GM19463 (cell line): ENCODE results near the gene GABRA6.
A peak's percentile ranks its signal among the peaks of the same experiment; 100 is the strongest.
"Not testable (repeated sequence)": the region's sequence is repeated elsewhere in the genome, so short reads cannot be mapped to it uniquely, and the experiment has no call there.

Experiments used
- ATAC-seq: cut with Tn5 transposase; IDR thresholded peaks from one replicate; pipeline ENCODE4 v1.9.1; 2021; ENCODE audit warnings: mild to moderate bottlenecking, moderate library complexity; ENCODE audit not compliant: unreplicated experiment

The GABRA6 gene

DNA sequence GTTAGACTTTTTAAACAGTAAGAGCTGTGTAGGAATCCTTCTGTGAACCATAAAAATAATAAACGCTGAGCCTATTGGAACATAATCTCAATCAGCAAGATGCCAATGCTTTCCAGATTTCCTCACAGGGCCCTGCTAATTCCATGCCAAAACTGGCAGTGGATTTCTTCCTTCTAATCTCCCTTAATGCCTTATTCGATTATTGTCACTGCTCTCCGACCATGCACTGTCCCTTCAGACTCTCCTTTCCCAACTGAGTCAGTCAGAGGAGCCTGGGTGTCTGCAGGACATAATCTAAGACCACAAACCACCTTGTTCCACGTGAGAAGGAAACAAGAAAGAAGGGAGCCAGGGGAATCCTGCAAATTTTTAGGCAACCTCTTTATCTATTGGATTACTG lies at the start of gene GABRA6:
TSS of gene GABRA6 (plus strand) at position 261 of the 400 bp plus-strand sequence. CDS start 269 bp downstream, outside the sequence.
- no peak for ATAC-seq

DNA sequence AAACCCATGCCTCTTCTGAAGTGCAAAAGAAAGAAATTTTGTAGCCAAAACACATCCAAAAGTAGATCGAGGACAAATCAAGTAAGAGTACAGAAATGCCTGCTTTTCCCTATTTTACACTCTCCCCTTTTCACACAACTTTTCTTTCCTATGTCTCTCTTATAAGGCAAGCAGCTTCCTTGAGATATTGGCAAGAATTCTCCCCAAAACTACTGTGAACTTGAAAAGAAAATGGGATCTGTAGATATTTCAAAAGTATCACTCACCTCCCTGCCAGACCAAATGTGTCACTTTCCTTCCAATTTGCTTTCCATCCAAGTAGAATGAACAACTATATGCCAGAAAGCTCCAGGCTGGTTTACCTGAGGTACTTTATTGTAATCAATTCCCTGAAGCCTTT lies 47.9 kb upstream of the GABRA6 start:
- no peak for ATAC-seq

DNA sequence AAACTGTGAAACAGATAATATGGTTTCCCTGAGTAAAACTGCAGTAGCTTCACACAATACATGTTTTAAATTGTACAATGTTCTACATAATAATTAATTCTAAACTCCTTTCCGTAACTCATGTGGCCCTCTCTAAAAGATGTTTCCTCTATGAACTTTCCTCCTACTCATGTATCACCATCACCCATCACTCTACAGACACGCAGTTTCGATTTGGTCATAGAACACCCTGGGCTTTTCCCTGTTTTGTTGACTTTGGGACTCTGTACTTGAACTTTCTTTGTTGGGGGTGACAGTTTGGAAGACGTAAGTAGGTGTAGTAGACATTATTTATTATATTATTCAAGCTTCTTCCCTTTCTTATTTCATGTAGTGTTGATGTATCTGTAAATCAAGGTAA lies 44.1 kb upstream of the GABRA6 start:
- ATAC-seq = no peak

DNA sequence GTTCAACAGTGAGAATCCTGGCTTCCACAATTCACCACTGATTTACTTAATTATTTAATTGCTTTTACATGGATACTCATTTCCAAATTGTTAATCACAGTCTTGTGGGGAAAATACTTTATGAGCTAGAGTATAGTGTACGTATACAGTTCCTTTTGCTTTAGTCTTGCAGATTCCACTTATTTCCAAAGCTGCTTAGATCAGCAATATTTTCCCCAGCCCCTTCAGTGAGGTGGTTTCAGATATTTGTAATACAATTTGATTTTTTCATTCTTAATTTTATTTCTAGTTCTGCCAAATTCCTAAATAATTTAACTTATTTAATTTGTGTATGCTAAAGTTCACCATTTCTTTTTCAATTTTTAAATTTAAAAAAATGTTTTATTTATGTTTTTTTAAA lies 40.3 kb upstream of the GABRA6 start:
- ATAC-seq = no peak

DNA sequence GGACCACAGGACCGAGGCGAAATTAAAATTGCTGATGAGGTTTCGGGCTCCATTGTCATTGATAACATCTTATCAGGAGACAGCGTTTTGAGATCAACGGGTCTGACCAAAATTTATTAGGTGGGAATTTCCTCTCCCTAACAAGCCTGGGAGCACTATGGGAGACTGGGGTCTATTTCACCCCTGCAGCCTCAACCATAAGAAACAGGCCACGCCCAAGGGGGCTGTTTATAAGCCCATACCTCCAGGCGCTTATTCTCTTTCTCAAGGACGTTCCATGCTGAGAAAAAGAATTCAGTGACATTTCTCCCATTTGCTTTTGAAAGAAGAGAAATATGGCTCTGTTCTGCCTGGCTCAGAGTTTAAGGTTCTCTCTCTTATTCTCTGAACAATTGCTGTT lies 33.6 kb upstream of the GABRA6 start:
- not testable (repeated sequence) for ATAC-seq

DNA sequence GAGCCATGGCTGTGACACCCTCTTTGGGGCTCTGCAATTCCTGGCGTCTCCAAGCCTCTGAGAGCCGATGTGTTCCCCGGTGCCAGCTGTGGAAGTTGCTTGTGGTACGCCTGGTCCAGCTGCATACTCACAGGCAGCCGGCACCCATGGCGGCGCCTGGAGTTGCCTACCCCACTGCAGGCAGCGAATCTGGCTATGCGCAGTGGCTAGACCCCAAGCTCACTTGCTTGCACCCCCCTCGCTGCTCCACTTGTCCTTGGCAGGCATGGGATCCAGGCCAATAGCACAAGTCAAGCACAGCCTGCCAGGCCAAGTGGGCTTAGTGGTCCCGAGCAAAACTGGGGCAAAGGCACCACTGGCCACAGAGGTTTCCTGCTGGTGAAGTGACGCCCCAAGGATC lies 24.7 kb upstream of the GABRA6 start:
- ATAC-seq = no peak

DNA sequence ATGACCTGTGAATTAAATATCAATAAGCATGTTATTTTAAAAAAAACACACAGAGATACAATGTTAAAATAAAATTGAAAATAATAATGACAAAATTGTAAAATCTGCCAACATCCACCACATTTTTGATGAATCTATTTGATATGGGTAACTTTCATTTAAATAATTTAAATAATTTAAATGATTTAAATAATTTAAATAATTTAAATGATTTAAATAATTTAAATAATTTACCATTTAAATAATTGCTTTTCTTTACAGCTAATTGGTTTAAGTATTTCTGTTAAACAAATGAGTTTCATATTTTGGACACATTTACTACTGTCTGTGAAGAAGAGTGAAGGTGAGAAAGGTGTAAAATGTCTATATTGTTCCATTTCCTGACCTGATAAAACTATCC lies 22.1 kb upstream of the GABRA6 start:
- no peak for ATAC-seq

DNA sequence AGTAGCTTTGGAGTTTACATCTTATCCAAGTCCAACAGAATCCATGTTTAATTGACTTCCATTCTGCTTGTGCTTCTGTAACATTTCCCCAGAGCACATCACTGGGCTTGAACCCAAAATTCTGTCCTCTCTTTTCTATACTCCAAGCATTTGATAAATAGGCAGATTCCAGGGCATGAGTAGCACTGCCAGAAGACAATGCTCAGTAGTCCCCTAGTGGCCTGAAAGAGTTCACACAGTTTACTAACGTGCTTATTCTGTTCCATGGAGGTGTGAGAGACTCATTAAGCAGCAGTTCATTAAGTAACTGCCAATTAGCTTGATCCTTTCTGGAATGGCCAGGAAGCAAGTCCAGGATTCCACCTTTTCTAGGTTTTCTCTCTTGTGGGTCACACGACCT lies 9.4 kb upstream of the GABRA6 start:
- peak; percentile 80 for ATAC-seq

DNA sequence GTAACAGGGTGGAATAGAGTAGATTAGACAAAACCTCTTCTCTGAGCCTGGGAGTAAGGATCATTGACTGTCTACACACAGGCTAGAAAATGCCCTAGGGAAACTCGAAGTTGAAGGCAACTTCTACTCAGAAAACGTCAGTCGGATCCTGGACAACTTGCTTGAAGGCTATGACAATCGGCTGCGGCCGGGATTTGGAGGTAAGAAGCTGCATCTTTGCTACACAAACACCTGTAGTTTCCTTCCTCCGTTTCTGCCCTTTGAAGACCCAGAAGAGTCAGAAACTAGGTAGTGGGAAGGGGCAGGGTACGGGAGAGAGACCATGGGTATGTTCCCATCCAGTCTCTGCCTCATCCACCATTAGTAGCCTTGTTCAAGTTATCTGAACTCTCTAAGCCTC lies 628 bp downstream of the GABRA6 start:
- no peak for ATAC-seq

DNA sequence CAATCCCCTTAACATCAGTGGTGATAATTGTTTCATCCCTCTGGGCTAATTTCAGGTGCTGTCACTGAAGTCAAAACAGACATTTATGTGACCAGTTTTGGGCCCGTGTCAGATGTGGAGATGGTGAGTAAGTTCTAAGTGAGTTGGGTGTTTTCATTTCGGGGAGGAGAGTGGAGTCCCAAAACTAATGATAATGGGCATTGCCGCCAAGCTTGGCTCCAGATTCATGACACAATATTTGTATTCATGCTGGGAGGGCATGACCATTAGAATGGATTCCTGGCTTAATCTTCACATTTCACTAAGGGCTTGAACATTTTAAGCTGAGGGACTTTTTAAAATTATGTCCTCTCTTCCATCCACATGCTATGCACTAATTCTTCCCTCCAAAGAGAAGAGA lies 1.4 kb downstream of the GABRA6 start:
- no peak for ATAC-seq

DNA sequence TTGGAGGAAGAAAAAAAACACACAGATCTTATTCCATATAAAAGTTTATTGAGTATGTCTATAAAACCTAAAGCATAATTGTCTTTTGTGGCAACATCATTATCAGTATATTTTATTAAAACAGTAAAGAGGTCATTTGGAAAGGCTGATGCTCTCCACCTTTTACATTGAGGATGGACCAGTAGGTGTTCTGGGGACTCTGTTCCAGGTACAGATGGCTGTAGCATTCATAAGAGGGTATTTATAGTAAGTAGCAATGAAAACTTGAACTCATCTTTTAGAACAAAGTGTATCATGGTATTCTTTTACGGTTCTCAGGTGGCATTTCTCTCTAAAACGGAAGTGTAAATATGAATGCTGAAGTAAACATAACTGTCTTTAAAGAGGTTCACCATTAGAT lies 1.8 kb downstream of the GABRA6 start:
- no peak for ATAC-seq

DNA sequence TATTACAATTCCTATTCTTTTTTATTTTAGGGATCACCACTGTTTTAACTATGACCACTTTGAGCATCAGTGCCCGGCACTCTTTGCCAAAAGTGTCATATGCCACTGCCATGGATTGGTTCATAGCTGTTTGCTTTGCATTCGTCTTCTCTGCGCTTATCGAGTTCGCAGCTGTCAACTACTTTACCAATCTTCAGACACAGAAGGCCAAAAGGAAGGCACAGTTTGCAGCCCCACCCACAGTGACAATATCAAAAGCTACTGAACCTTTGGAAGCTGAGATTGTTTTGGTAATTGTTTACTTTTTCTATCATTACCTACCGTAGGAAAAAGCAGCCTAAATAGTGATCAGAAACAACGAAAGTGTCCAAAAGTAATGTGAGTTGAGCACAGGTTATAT lies 6.4 kb downstream of the GABRA6 start:
- no peak for ATAC-seq

DNA sequence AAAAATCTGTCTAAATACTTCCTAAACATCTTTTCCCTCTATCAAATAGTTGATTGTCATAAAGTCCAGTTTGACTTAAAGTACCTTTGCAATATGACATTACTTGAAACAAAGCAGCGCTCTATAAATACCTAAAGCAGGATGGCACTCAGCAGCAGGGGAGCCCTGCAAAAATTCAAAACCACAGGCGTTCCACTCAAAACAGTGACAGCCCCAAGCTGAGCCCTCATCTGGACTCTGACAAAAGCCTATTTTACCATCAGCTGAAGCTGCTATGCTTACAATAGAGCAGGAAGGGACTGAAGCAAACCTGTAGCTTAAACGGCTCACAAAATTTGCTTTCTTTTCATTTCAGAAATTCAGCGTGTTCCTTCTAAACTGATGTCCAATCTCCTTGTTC lies 11.5 kb downstream of the GABRA6 start:
- ATAC-seq = no peak

DNA sequence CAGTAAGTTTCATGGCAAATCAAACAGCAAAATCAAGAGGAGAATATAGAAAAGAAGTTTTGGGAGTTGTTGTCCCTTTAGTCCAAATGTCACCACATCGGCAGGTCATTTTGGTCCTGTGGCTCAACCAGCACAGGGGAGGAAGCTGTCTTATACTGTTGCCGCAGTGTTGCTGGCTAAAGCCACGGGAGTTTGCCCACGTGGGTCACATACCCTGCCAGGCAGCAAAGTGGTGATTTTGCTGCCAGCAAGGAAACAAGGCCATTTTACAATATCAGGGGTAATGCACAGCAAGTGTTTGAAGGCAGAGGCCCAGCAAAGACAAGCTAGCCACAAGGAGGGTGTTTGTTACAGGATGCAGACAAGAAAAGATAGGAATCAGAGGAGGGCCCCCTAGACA lies 14.5 kb downstream of the GABRA6 start:
- ATAC-seq = no peak

DNA sequence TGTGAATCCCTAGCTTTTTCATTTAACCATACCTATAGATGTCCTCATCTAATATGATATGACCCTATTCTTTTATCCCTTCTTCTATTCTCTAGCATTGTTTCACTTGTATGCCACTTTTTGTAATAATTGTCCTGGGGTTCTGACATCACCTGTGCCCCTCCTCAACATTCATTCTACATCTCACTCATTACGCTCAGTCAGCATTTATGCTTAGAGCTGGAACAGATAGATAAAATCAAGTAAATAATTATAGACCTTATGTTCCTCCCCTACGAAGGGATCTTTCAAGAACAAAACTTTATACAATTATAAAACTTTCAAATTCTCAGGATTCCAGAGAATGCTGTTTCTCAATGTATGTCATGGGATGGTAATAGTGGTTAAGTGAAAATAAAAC lies 18.0 kb downstream of the GABRA6 start:
- ATAC-seq = no peak

DNA sequence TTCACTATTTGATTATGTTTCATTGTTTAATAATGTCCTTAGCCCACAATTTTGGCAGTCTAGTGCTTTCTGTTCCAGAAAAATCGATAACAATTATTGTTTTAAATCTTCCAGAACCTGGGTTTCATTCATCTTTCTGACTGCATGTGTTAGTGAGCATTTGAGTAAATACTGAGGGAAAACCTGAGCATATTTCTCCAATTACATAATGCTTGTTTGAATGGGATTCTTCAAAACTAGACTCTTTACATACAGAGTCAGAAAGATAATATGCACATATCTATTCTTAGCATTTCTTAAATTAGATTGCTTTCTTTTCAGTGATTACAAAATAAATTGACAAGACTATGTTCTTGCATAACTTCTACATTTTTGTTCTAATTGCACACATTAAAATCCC lies 21.9 kb downstream of the GABRA6 start:
- no peak for ATAC-seq

DNA sequence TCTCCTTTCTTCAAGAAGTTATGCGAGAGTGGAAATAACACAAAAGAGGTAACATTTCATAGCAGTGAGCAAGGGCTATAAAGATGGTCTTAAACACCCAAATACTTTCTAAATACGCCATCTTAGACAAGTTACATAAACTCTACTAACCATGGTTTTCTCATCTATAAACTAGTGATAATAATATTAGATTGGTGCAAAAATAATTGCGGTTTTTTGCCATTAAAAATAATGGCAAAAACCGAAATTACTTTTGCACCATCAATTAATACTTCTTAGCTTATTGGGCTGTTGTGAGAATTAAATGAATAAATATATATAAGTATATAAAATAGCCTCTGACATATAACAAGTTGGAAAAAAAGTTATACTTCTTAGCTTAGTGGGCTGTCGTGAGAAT lies 23.7 kb downstream of the GABRA6 start:
- no peak for ATAC-seq

DNA sequence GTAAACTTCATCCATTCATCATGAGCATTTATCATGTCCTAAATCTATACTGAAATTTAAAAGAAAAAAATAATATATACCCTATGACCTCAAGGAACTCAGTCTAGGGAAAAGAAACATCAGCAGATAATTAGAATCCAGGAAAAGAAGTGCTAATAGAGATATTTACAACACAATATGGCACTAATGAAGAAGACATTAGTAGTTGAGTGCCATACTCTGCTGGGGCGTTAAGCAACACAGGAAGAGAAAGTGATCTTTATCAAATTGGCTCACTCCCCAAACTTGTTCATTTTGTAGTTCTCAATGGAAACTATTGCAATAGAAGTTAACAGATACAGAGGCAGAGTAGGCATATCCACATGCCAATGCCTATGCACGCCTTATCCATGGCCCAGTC lies 27.5 kb downstream of the GABRA6 start:
- ATAC-seq = no peak

DNA sequence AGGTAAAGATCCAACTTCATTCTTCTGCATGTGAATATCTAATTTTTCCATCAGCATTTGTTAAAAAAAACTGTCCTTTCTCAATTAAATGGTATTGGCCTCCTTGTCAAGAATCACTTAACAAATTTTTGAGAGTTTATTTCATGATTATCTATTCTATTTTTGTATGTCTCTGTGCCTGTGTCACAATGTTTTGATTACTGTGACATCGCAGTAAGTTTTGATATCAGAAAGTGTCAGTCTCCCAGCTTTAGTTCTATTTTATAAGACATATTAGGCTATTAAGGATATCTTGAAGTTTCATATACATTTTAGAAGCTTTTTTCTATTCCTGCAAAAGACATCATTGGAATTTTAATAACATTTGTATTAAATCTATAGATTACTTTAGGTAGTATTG lies 33.6 kb downstream of the GABRA6 start:
- no peak for ATAC-seq

DNA sequence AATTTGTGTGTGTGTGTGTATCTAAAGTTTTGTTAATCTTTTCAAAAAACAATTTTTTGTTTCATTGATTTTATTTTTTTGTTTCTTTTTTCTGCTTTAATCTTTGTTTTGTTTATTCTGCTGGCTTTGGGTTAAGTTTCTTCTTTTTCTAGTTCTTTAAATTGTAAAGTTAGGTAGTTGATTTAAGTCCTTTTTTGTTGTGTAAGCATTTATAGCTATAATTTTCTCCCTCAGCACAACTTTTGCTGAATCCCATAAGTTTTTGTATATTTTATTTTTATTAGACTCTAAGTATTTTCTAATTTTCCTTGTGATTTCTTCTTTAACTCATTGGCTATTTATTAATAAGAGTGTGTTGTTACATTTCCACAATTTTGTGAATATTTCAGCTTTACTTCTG lies 34.9 kb downstream of the GABRA6 start:
- ATAC-seq = no peak

DNA sequence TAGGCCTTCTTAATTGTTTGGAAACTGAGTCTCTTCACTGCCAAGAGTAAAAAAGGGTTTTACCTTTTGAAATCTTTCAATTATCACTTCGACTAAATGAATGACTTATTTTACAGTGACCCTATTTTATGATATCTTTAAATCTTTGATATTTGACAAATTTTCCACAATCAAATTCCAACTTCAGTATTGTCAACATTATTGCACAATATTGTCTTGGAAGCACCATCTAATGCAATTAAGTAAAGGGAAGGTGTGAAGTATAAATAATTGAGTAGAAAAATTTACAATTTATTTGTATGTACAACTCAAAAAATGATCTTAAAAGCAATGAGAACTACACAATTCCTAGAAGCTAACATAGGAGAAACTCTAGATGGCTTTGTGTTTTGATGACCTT lies 49.2 kb downstream of the GABRA6 start:
- ATAC-seq = no peak

DNA sequence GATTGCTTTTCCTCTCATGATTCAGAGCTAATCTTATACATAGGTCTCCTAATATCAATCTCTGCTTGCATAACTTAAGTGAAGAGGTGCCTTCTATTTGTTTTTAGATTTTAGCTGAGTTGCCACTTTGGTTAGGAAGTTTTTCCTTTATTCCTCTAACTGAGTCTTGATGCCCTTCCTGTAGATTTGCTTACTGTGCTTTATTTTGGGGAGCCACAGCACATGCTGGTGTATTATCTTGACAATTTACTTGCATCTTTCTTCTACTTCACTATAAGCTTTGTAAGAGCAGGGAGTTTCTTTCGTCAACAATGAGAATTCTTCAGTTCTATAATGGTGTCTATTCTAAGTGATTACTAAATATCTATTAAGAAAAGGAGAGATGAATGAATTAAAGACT lies 54.9 kb downstream of the GABRA6 start:
- ATAC-seq = no peak

DNA sequence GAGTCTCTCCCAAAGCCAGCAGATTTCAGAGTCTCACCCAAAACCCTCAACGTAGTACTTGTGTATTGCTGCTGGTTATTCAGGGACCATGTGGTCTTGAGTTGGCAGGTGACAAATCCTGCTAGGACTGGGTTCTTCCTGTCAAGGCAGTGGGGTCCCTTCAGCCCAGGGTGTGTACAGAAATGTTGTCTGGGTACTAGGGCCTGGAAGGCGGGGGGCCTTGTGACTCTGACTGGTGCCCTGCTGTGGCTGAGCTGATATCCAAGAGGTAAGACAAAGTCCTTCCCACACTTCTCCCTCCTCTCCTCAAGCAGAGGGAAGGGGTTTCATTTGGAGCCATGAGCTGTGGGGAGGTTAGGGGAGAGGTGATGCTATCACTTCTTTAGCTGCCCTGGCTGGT lies 58.8 kb downstream of the GABRA6 start:
- ATAC-seq = no peak

DNA sequence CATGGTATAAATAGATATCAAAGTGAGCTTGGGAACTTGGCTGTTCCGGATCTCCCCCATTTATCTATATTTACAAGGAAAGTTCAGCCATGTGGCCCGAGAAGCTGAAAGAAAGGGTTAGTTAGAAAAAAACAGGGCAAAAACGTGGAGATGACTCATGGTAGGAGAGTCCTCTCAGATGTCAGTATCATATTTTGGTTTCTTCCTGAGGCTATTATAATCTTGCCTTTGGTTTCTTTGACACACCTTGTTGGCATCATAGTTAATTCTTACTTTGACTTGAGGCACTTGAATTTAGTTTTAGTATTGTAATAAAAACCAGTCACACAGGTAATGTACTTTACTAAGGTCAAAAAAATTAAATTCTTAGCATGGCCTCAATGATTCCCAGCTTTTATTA lies 59.9 kb downstream of the GABRA6 start:
- ATAC-seq = no peak
